Vagina (tissue), 2 donors: ENCODE measurements around the gene SMURF1.

ENCODE experiments used
- CTCF ChIP-seq, 3 experiments: fragments of 450-650 bp in 2 of 3; fragments of 200-600 bp in 1 of 3; sonication (generic) in 1 of 3; IDR thresholded peaks; one replicate each; pipeline ENCODE4 v1.5.1; 2017 to 2019; ENCODE audit warnings: antibody characterized with exemption in 3 of 3, mild to moderate bottlenecking in 2 of 3, moderate library complexity in 2 of 3
- POLR2AphosphoS5 ChIP-seq, 2 donors: sonication (generic); formaldehyde crosslinking; IDR thresholded peaks; one replicate each; pipeline ENCODE4 v1.9.0; 2017; ENCODE audit warnings: antibody characterized with exemption in 2 of 2, mild to moderate bottlenecking in 2 of 2, low read depth in 1 of 2; ENCODE audit not compliant: insufficient read depth in 1 of 2

GRCh38 chr7:98995111-98995510 is 148.8 kb downstream of the SMURF1 start:
- TF ChIP-seq POLR2AphosphoS5 (IDR thresholded peaks at IDR 0.05; ENCODE audit: insufficient read depth in 1 of 2, low read depth in 1 of 2) (no peak), CTCF (IDR thresholded peaks at IDR 0.05) (no peak)
